Measurements from ENCODE around the gene ITCH.
"Not testable (repeated sequence)": the region's sequence is repeated elsewhere in the genome, so short reads cannot be mapped to it uniquely, and the experiment has no call there.

The ITCH gene

GRCh38 chr20:34459209-34459897 is 96.3 kb downstream of the ITCH start:
- no peak for TF ChIP-seq TAF1 (IDR thresholded peaks at IDR 0.05; ENCODE audit: borderline replicate concordance, low read depth, low read length)
- TF ChIP-seq POLR2AphosphoS5 (IDR thresholded peaks at IDR 0.05; ENCODE audit: low read depth, low read length): no peak
- TF ChIP-seq POLR2A (IDR thresholded peaks at IDR 0.05; ENCODE audit: low read depth, low read length): no peak
- DNase-seq (ENCODE audit: insufficient read length): no peak
- FAIRE-seq: no peak

- FAIRE-seq: no peak
- no peak for TF ChIP-seq POLR2A (IDR thresholded peaks at IDR 0.05; ENCODE audit: low read depth, low read length)
- TF ChIP-seq TAF1 (IDR thresholded peaks at IDR 0.05; ENCODE audit: borderline replicate concordance, low read depth, low read length): no peak
- no peak for TF ChIP-seq POLR2AphosphoS5 (IDR thresholded peaks at IDR 0.05; ENCODE audit: low read depth, low read length)
These were observed 98.7 kb downstream of the ITCH start for GRCh38 chr20:34461779-34462087.

GRCh38 chr20:34468951-34469350 is 105.9 kb downstream of the ITCH start:
- no peak for TF ChIP-seq TAF1 (IDR thresholded peaks at IDR 0.05; ENCODE audit: borderline replicate concordance, low read depth, low read length)
- TF ChIP-seq POLR2AphosphoS5 (IDR thresholded peaks at IDR 0.05; ENCODE audit: low read depth, low read length): no peak
- TF ChIP-seq POLR2A (IDR thresholded peaks at IDR 0.05; ENCODE audit: low read depth, low read length): no peak
- no peak for DNase-seq (ENCODE audit: insufficient read length)
- no peak for FAIRE-seq

More at GRCh38 chr20:34461779-34462087, 98.7 kb downstream of the ITCH start:
- DNase-seq (ENCODE audit: insufficient read length): no peak

- TF ChIP-seq POLR2AphosphoS5 (IDR thresholded peaks at IDR 0.05; ENCODE audit: low read depth, low read length): no peak
- no peak for TF ChIP-seq POLR2A (IDR thresholded peaks at IDR 0.05; ENCODE audit: low read depth, low read length)
- FAIRE-seq (no peak), DNase-seq (ENCODE audit: insufficient read length) (no peak)
These were observed 109.3 kb downstream of the ITCH start for GRCh38 chr20:34472246-34472925.

GRCh38 chr20:34473262-34473883 is 110.3 kb downstream of the ITCH start:
- no peak for TF ChIP-seq TAF1 (IDR thresholded peaks at IDR 0.05; ENCODE audit: borderline replicate concordance, low read depth, low read length)
- FAIRE-seq (peak; percentile 93), DNase-seq (ENCODE audit: insufficient read length) (no peak)

- FAIRE-seq: peak; percentile 73
- TF ChIP-seq POLR2A (IDR thresholded peaks at IDR 0.05; ENCODE audit: low read depth, low read length) (no peak), TAF1 (IDR thresholded peaks at IDR 0.05; ENCODE audit: borderline replicate concordance, low read depth, low read length) (no peak), POLR2AphosphoS5 (IDR thresholded peaks at IDR 0.05; ENCODE audit: low read depth, low read length) (no peak)
- DNase-seq (ENCODE audit: insufficient read length): peak; percentile 37
These were observed 113.1 kb downstream of the ITCH start for GRCh38 chr20:34475979-34476736.

- no peak for DNase-seq (ENCODE audit: insufficient read length)
These were observed 116.6 kb downstream of the ITCH start for GRCh38 chr20:34479627-34480026.

GRCh38 chr20:34482154-34482553 is 119.1 kb downstream of the ITCH start:
- not testable (repeated sequence) for DNase-seq (ENCODE audit: insufficient read length); FAIRE-seq

More at GRCh38 chr20:34479627-34480026, 116.6 kb downstream of the ITCH start:
- FAIRE-seq: no peak
- no peak for TF ChIP-seq POLR2AphosphoS5 (IDR thresholded peaks at IDR 0.05; ENCODE audit: low read depth, low read length)
- TF ChIP-seq POLR2A (IDR thresholded peaks at IDR 0.05; ENCODE audit: low read depth, low read length): no peak
- TF ChIP-seq TAF1 (IDR thresholded peaks at IDR 0.05; ENCODE audit: borderline replicate concordance, low read depth, low read length): no peak

GRCh38 chr20:34483585-34484220 is 120.6 kb downstream of the ITCH start:
- not testable (repeated sequence) for DNase-seq (ENCODE audit: insufficient read length); FAIRE-seq

- TF ChIP-seq POLR2A (IDR thresholded peaks at IDR 0.05; ENCODE audit: low read depth, low read length): no peak
- TF ChIP-seq TAF1 (IDR thresholded peaks at IDR 0.05; ENCODE audit: borderline replicate concordance, low read depth, low read length): no peak
- FAIRE-seq: no peak
- no peak for DNase-seq (ENCODE audit: insufficient read length)
These were observed 122.1 kb downstream of the ITCH start for GRCh38 chr20:34485068-34485634.

- no peak for TF ChIP-seq TAF1 (IDR thresholded peaks at IDR 0.05; ENCODE audit: borderline replicate concordance, low read depth, low read length)
- no peak for TF ChIP-seq POLR2A (IDR thresholded peaks at IDR 0.05; ENCODE audit: low read depth, low read length)
- no peak for TF ChIP-seq POLR2AphosphoS5 (IDR thresholded peaks at IDR 0.05; ENCODE audit: low read depth, low read length)
- DNase-seq (ENCODE audit: insufficient read length) (no peak), FAIRE-seq (no peak)
These were observed 128.3 kb downstream of the ITCH start for GRCh38 chr20:34491226-34491931.
